GM23248 (cell line): ENCODE results near the gene PCTP.

Source experiments
- EZH2 ChIP-seq: fragments of 200-600 bp; sonication (generic); IDR thresholded peaks from 2 replicates; pipeline ENCODE4 v1.6.1; 2018; ENCODE audit warnings: antibody characterized with exemption, mild to moderate bottlenecking; ENCODE audit not compliant: insufficient read depth, poor library complexity, severe bottlenecking
- EZH2phosphoT487 ChIP-seq: fragments of 200-600 bp; sonication (generic); IDR thresholded peaks from 2 replicates; pipeline ENCODE4 v1.6.1; 2018; ENCODE audit warnings: antibody characterized with exemption, moderate library complexity, mild to moderate bottlenecking, low read depth; ENCODE audit not compliant: insufficient read depth

GRCh38 chr17:55735731-55736405 is 15.0 kb upstream of the PCTP start:
- TF ChIP-seq EZH2phosphoT487, result no peak
- TF ChIP-seq EZH2, result no peak
